HCT116 (cell line): ENCODE measurements around the gene GSG1L. TPM values are rescaled to one million over a fixed set of nuclear protein-coding genes. Genes with fewer than 3 reads are reported as not detected.

ENCODE experiments used
- ATAC-seq: fragments of 200-7000 bp; cut with Tn5 transposase; 2 replicates; pipeline ENCODE4 v1.9.1; 2020; ENCODE audit warnings: mild to moderate bottlenecking, moderate library complexity
- BruUV-seq: library from RNA; stranded (reverse); fragments of 400-500 nt; replicated peaks from 2 replicates; lab custom pipeline; 2021; lab: Mats Ljungman, UMichigan
- CTCF ChIA-PET: fragments of 300-600 bp; sonication (Branson Sonifier 250); formaldehyde crosslinking; loops from one replicate; lab custom pipeline; 2021; ENCODE audit warnings: antibody characterized with exemption; lab: Charles Lee
- POLR2A ChIA-PET: fragments of 300-600, 350-600 bp; sonication (Branson Sonifier 250); formaldehyde crosslinking; loops from one replicate; lab custom pipeline; 2021; ENCODE audit warnings: antibody characterized with exemption; lab: Charles Lee
- RAD21 ChIA-PET, 2 experiments: fragments of 300-600 bp; sonication (Branson Sonifier 250); formaldehyde crosslinking; loops; one replicate each; lab custom pipeline; 2023; ENCODE audit warnings: low total read pairs in 2 of 2; ENCODE audit not compliant: uncharacterized antibody in 2 of 2, unreplicated experiment in 2 of 2, low non-redundant PET in 1 of 2; lab: Charles Lee
- DNase-seq: peaks from one replicate; pipeline ENCODE4 v3.0.0-alpha.2; 2010; ENCODE audit warnings: low read depth, low spot score
- H2AFZ ChIP-seq: fragments of 200-600 bp; shearing (Covaris generic), sonication (generic); 2 replicates; pipeline ENCODE4 v1.6.1; 2017; ENCODE audit warnings: low read depth, mixed run types, mixed read lengths, antibody characterized with exemption, low read length; ENCODE audit not compliant: poor library complexity, severe bottlenecking
- H3K27ac ChIP-seq: 2 replicates; pipeline ENCODE4 v1.5.1; 2012; ENCODE audit warnings: low read depth, low read length
- H3K27me3 ChIP-seq: fragments of 200-600 bp; sonication (generic); 2 replicates; pipeline ENCODE4 v1.6.1; 2016; ENCODE audit warnings: mixed run types, low read length, mixed read lengths; ENCODE audit not compliant: insufficient read depth
- H3K36me3 ChIP-seq, 2 experiments: fragments of 200-500 bp in 1 of 2; fragments of 200-600 bp in 1 of 2; sonication (Bioruptor generic) in 1 of 2; sonication (generic) in 1 of 2; 2 replicates each; pipeline versions ENCODE4 v1.5.1 to v1.6.1; 2014 to 2016; ENCODE audit warnings: low read length in 2 of 2, inconsistent platforms in 1 of 2, mixed read lengths in 1 of 2, mixed run types in 1 of 2; ENCODE audit not compliant: insufficient read depth in 2 of 2, control insufficient read depth in 1 of 2
- H3K4me1 ChIP-seq, 2 experiments: fragments of 200-600 bp in 1 of 2; sonication (generic) in 1 of 2; 2 replicates each; pipeline versions ENCODE4 v1.5.1 to v1.6.1; 2012 to 2017; ENCODE audit warnings: low read length in 2 of 2, inconsistent platforms in 1 of 2, mild to moderate bottlenecking in 1 of 2, mixed read lengths in 1 of 2, mixed run types in 1 of 2, moderate library complexity in 1 of 2; ENCODE audit not compliant: insufficient read depth in 2 of 2, control insufficient read depth in 1 of 2
- H3K4me2 ChIP-seq: fragments of 200-600 bp; sonication (generic); 2 replicates; pipeline ENCODE4 v1.6.1; 2017; ENCODE audit warnings: mixed run types, low read length, mixed read lengths
- H3K4me3 ChIP-seq, 2 experiments: fragments of 200-600 bp in 1 of 2; sonication (generic) in 1 of 2; replicated peaks in 1 of 2; 2 replicates each; pipeline ENCODE4 v1.5.1; 2011 to 2016; ENCODE audit warnings: low read length in 2 of 2, control low read depth in 1 of 2, low read depth in 1 of 2, mild to moderate bottlenecking in 1 of 2, mixed read lengths in 1 of 2, mixed run types in 1 of 2
- H3K79me2 ChIP-seq: fragments of 200-600 bp; sonication (generic); 2 replicates; pipeline ENCODE4 v1.6.1; 2017; ENCODE audit warnings: mild to moderate bottlenecking, mixed run types, low read length, moderate library complexity, mixed read lengths; ENCODE audit not compliant: insufficient read depth
- H3K9ac ChIP-seq: fragments of 200-600 bp; sonication (generic); 2 replicates; pipeline ENCODE4 v1.6.1; 2016; ENCODE audit warnings: low read length, mixed read lengths
- H3K9me2 ChIP-seq: fragments of 200-600 bp; sonication (generic), shearing (Covaris generic); 2 replicates; pipeline ENCODE4 v1.6.1; 2017; ENCODE audit warnings: mixed run types, mild to moderate bottlenecking, moderate library complexity; ENCODE audit not compliant: insufficient read depth
- H3K9me3 ChIP-seq, 2 experiments: fragments of 200-500 bp in 1 of 2; fragments of 200-600 bp in 1 of 2; sonication (Bioruptor generic) in 1 of 2; sonication (generic) in 1 of 2; 2 replicates each; pipeline ENCODE4 v1.6.1; 2014 to 2017; ENCODE audit warnings: low read length in 2 of 2, mixed read lengths in 2 of 2, inconsistent platforms in 1 of 2, low read depth in 1 of 2, mild to moderate bottlenecking in 1 of 2, mixed run types in 1 of 2, moderate library complexity in 1 of 2; ENCODE audit not compliant: control insufficient read depth in 1 of 2, insufficient read depth in 1 of 2
- H4K20me1 ChIP-seq: fragments of 200-600 bp; sonication (generic), shearing (Covaris generic); 2 replicates; pipeline ENCODE4 v1.6.1; 2017; ENCODE audit warnings: mixed run types, mild to moderate bottlenecking, moderate library complexity; ENCODE audit not compliant: insufficient read depth
- ATF3 ChIP-seq: IDR thresholded peaks from 2 replicates; pipeline ENCODE4 v1.6.1; 2012
- CBX3 ChIP-seq: IDR thresholded peaks from 2 replicates; pipeline ENCODE4 v1.6.1; 2012; ENCODE audit warnings: low read depth
- CTCF ChIP-seq, 3 experiments: fragments of 200-600 bp in 1 of 3; sonication (generic) in 1 of 3; IDR thresholded peaks in 2 of 3; conservative IDR thresholded peaks in 1 of 3; 2 replicates each; pipeline ENCODE4 v1.5.1; 2012 to 2017; ENCODE audit warnings: low read depth in 2 of 3, low read length in 2 of 3, antibody characterized with exemption in 1 of 3, borderline replicate concordance in 1 of 3, control low read depth in 1 of 3, mild to moderate bottlenecking in 1 of 3, mixed read lengths in 1 of 3, mixed run types in 1 of 3, moderate library complexity in 1 of 3; ENCODE audit not compliant: insufficient read depth in 1 of 3
- ELF1 ChIP-seq: IDR thresholded peaks from 2 replicates; pipeline ENCODE4 v1.6.1; 2012; ENCODE audit warnings: low read depth, borderline replicate concordance
- JUND ChIP-seq: IDR thresholded peaks from 2 replicates; pipeline ENCODE4 v1.6.1; 2012
- POLR2AphosphoS5 ChIP-seq: IDR thresholded peaks from 2 replicates; pipeline ENCODE4 v1.6.1; 2011; ENCODE audit warnings: mild to moderate bottlenecking, low read depth, low read length, moderate library complexity
- YY1 ChIP-seq: IDR thresholded peaks from 2 replicates; pipeline ENCODE4 v1.6.1; 2011; ENCODE audit warnings: low read length, low read depth, moderate library complexity, mild to moderate bottlenecking; ENCODE audit not compliant: insufficient replicate concordance; ENCODE audit errors: extremely low read depth
- ZBTB33 ChIP-seq: IDR thresholded peaks from 2 replicates; pipeline ENCODE4 v1.6.1; 2011; ENCODE audit warnings: mild to moderate bottlenecking, low read length, moderate library complexity; ENCODE audit not compliant: insufficient replicate concordance; ENCODE audit errors: extremely low read depth
- ZFX ChIP-seq: fragments of 450-650 bp; IDR thresholded peaks from 2 replicates; pipeline ENCODE4 v1.6.1; 2017
- ZNF274 ChIP-seq: fragments of 200-500 bp; sonication (Bioruptor generic); IDR thresholded peaks from 2 replicates; pipeline ENCODE4 v1.6.1; 2014; ENCODE audit warnings: mild to moderate bottlenecking, low read depth, low read length, inconsistent platforms
- intact Hi-C: fragments of 100-400 bp; cut with micrococcal nuclease; formaldehyde crosslinking; loops from 2 replicates; pipeline ENCODE4 v1.10.0; 2022
- total RNA-seq: library from RNA; stranded (reverse); gene quantifications from one replicate; pipeline ENCODE4 v1.2.1, GENCODE V29; 2021; ENCODE audit not compliant: unreplicated experiment
- TF ChIP-seq, protein P1 (sequence below): IDR thresholded peaks from 2 replicates; pipeline ENCODE4 v1.6.1; 2012; ENCODE audit warnings: low read depth
- TF ChIP-seq, protein P2 (sequence below): IDR thresholded peaks from 2 replicates; pipeline ENCODE4 v1.6.1; 2012

The GSG1L gene
- total RNA-seq, 1 experiment from 2014 or later: not detected

- no peak overlapping the region for H3K4me3 ChIP-seq
- H4K20me1 ChIP-seq: no peaks in the 10 kb centered on the region
- H3K9me3 ChIP-seq: no peaks in the 10 kb centered on the region
- H3K4me2 ChIP-seq: no peak overlapping the region
- no peak overlapping the region for H3K27ac ChIP-seq
- BruUV-seq: no TSS peak
- H3K4me1 ChIP-seq: no peaks in the 10 kb centered on the region
- ATAC-seq (no peak), DNase-seq (no peak)
- H3K27me3 ChIP-seq: peaks cover 2% of the 10 kb centered on the region; the same call in 1 of the 2 replicates
- ChIA-PET RAD21 (no interaction called here), POLR2A (no interaction called here), CTCF (no interaction called here)
- H3K9ac ChIP-seq: no peak overlapping the region
- TF ChIP-seq ZBTB33 (no peak), ATF3 (no peak), ZFX (no peak), ELF1 (no peak), CBX3 (no peak), POLR2AphosphoS5 (no peak), ZNF274 (no peak), JUND (no peak), CTCF (IDR thresholded peaks at IDR 0.05 in 2 of 3, conservative IDR thresholded peaks at IDR 0.05 in 1 of 3; ENCODE audit: borderline replicate concordance in 1 of 3, insufficient read depth in 1 of 3, low read depth in 2 of 3, low read length in 2 of 3) (no peak), YY1 (no peak)
- TF ChIP-seq, protein P1, sequence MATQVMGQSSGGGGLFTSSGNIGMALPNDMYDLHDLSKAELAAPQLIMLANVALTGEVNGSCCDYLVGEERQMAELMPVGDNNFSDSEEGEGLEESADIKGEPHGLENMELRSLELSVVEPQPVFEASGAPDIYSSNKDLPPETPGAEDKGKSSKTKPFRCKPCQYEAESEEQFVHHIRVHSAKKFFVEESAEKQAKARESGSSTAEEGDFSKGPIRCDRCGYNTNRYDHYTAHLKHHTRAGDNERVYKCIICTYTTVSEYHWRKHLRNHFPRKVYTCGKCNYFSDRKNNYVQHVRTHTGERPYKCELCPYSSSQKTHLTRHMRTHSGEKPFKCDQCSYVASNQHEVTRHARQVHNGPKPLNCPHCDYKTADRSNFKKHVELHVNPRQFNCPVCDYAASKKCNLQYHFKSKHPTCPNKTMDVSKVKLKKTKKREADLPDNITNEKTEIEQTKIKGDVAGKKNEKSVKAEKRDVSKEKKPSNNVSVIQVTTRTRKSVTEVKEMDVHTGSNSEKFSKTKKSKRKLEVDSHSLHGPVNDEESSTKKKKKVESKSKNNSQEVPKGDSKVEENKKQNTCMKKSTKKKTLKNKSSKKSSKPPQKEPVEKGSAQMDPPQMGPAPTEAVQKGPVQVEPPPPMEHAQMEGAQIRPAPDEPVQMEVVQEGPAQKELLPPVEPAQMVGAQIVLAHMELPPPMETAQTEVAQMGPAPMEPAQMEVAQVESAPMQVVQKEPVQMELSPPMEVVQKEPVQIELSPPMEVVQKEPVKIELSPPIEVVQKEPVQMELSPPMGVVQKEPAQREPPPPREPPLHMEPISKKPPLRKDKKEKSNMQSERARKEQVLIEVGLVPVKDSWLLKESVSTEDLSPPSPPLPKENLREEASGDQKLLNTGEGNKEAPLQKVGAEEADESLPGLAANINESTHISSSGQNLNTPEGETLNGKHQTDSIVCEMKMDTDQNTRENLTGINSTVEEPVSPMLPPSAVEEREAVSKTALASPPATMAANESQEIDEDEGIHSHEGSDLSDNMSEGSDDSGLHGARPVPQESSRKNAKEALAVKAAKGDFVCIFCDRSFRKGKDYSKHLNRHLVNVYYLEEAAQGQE: no peak
- TF ChIP-seq, protein P2, sequence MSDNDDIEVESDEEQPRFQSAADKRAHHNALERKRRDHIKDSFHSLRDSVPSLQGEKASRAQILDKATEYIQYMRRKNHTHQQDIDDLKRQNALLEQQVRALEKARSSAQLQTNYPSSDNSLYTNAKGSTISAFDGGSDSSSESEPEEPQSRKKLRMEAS: no peak
- no peak overlapping the region for H2AFZ ChIP-seq
- H3K9me2 ChIP-seq: no peaks in the 10 kb centered on the region
- no peaks in the 10 kb centered on the region for H3K36me3 ChIP-seq
- intact Hi-C loops: no loop called here
- no peaks in the 10 kb centered on the region for H3K79me2 ChIP-seq
Measured at GRCh38 chr16:28052274-28053128, 11.0 kb downstream of the GSG1L start.
